ENCODE measurements around the gene FOXP3.

- TF ChIP-seq CTCF (IDR thresholded peaks at IDR 0.05) (no peak), POLR2A (IDR thresholded peaks at IDR 0.05) (no peak), POLR2AphosphoS5 (IDR thresholded peaks at IDR 0.05) (no peak)
These were observed 13.6 kb upstream of the FOXP3 start for GRCh38 chrX:49278081-49278480.

Measured in transverse colon (tissue), 4 donors.